Peyer's patch (tissue), 4 donors: ENCODE data around the gene HMX2. TPM values are rescaled to one million over a fixed set of nuclear protein-coding genes. Genes with fewer than 3 reads are reported as not detected.

Experiments used
- DNase-seq, 3 donors: peaks; one replicate each; pipeline ENCODE4 v3.0.0-alpha.2; 2017 to 2019
- H3K27ac ChIP-seq, 4 donors: fragments of 200-600 bp; sonication (generic); one replicate each; pipeline ENCODE4 v1.5.1; 2016 to 2019
- H3K27me3 ChIP-seq, 2 donors: fragments of 200-600 bp; sonication (generic); one replicate each; pipeline ENCODE4 v1.5.1; 2019
- H3K36me3 ChIP-seq, 3 donors: fragments of 200-600 bp; sonication (generic); one replicate each; pipeline ENCODE4 v1.5.1; 2016 to 2019
- H3K4me1 ChIP-seq, 4 donors: fragments of 200-600 bp; sonication (generic); one replicate each; pipeline ENCODE4 v1.5.1; 2016 to 2019
- H3K4me3 ChIP-seq, 4 donors: fragments of 200-600 bp; sonication (generic); 1 replicate in 3 of 4; 2 replicates in 1 of 4; pipeline ENCODE4 v1.5.1; 2016 to 2019; ENCODE audit warnings: mild to moderate bottlenecking in 1 of 4
- H3K9me3 ChIP-seq, 4 donors: fragments of 200-600 bp; sonication (generic); one replicate each; pipeline ENCODE4 v1.5.1; 2016 to 2019; ENCODE audit warnings: mild to moderate bottlenecking in 1 of 4
- CTCF ChIP-seq, 6 experiments: fragments of 450-650 bp in 4 of 6; fragments of 200-600 bp in 2 of 6; sonication (generic) in 1 of 6; IDR thresholded peaks; one replicate each; pipeline ENCODE4 v1.5.1; 2017 to 2019; ENCODE audit warnings: antibody characterized with exemption in 6 of 6, mild to moderate bottlenecking in 3 of 6, moderate library complexity in 1 of 6
- POLR2A ChIP-seq, 2 donors: fragments of 450-650 bp; IDR thresholded peaks; one replicate each; pipeline ENCODE4 v1.5.1; 2017; ENCODE audit warnings: antibody characterized with exemption in 2 of 2, mild to moderate bottlenecking in 2 of 2, moderate library complexity in 2 of 2
- total RNA-seq, 4 donors: library from RNA; depleted of rRNA; stranded (reverse); fragments of >200 nt; gene quantifications; one replicate each; pipeline ENCODE4 v1.1.0, GENCODE V29; 2016

HMX2 gene
- total RNA-seq, 4 donors from 2014 or later: 1.0 TPM; not detected in 3

GRCh38 chr10:123180101-123181090 is 32.5 kb downstream of the HMX2 start:
- no peak overlapping the region for H3K27ac ChIP-seq

DNA sequence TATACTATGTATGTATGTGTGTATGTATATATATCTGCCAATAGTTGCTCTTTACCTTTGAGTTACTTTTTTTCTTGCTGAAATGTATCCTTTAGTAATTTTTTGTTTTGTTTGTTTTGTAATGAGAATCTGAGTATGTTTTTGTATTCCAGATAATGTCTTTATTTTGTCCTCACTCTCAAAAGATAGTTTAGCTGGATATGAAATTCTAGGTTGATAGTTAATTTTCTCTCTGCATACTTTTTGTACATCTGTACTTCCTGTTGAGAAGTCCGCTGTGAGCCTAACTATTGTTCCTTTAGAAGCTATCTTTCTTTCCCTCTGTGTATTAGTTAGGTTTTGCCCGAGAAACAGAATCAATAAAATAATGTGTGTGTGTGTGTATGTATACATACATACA is 35.8 kb downstream of the HMX2 start:
- Histone ChIP-seq H3K27ac (no peak overlapping the region), H3K36me3 (no peaks in the 10 kb centered on the region), H3K4me3 (no peak overlapping the region), H3K27me3 (no peaks in the 10 kb centered on the region), H3K4me1 (no peaks in the 10 kb centered on the region), H3K9me3 (peaks cover 0 to 7% (median 0%) of the 10 kb centered on the region in 4 donors)
- DNase-seq: no peak
- TF ChIP-seq POLR2A (IDR thresholded peaks at IDR 0.05): no peak
- TF ChIP-seq CTCF (IDR thresholded peaks at IDR 0.05): no peak

More at GRCh38 chr10:123180101-123181090, 32.5 kb downstream of the HMX2 start:
- no peak for DNase-seq
- Histone ChIP-seq H3K4me1 (no peaks in the 10 kb centered on the region), H3K9me3 (peaks cover 0 to 6% (median 0%) of the 10 kb centered on the region in 4 donors), H3K4me3 (no peak overlapping the region), H3K36me3 (peaks cover 0 to 6% (median 0%) of the 10 kb centered on the region in 3 donors), H3K27me3 (no peaks in the 10 kb centered on the region)
- TF ChIP-seq CTCF (IDR thresholded peaks at IDR 0.05) (no peak), POLR2A (IDR thresholded peaks at IDR 0.05) (no peak)

GRCh38 chr10:123187781-123188180 is 39.8 kb downstream of the HMX2 start:
- no peak overlapping the region for H3K4me3 ChIP-seq
- H3K27ac ChIP-seq: no peak overlapping the region
- H3K27me3 ChIP-seq: no peaks in the 10 kb centered on the region
- H3K36me3 ChIP-seq: peaks cover 0 to 7% (median 0%) of the 10 kb centered on the region in 3 donors
- peaks cover 0 to 7% (median 0%) of the 10 kb centered on the region in 4 donors for H3K9me3 ChIP-seq
- no peak for TF ChIP-seq POLR2A (IDR thresholded peaks at IDR 0.05)
- no peak for TF ChIP-seq CTCF (IDR thresholded peaks at IDR 0.05)
- DNase-seq: no peak
- H3K4me1 ChIP-seq: no peaks in the 10 kb centered on the region

- no peaks in the 10 kb centered on the region for H3K27me3 ChIP-seq
- no peaks in the 10 kb centered on the region for H3K9me3 ChIP-seq
- TF ChIP-seq POLR2A (IDR thresholded peaks at IDR 0.05) (no peak), CTCF (IDR thresholded peaks at IDR 0.05) (no peak)
- no peak overlapping the region for H3K4me3 ChIP-seq
- no peak for DNase-seq
- H3K36me3 ChIP-seq: peaks cover 0 to 7% (median 0%) of the 10 kb centered on the region in 3 donors
- H3K4me1 ChIP-seq: no peaks in the 10 kb centered on the region
- H3K27ac ChIP-seq: no peak overlapping the region
Measured at GRCh38 chr10:123191886-123192285, 44.0 kb downstream of the HMX2 start.

DNA sequence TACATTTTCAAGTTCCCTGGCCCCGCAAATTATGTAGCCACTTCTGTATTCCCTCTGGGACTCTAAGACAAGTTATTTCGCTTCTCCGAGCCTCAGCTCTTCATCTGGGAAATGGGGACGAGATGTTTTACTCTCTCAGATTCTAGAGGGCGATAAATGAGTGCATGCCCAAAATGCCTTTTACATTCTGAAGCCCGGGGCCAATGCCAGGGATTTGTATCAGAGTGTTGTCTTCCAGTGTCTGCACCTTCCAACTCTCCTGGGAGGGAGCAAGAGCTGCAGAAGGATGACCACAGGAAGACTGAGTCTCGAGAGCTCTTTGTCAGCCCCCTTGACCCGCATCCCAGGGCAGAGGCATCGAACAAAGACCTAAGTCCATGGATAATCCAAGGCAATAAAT is 46.1 kb downstream of the HMX2 start:
- no peak for DNase-seq
- no peak overlapping the region for H3K27ac ChIP-seq
- H3K4me1 ChIP-seq: no peaks in the 10 kb centered on the region
- TF ChIP-seq CTCF (IDR thresholded peaks at IDR 0.05) (no peak), POLR2A (IDR thresholded peaks at IDR 0.05) (no peak)
- no peaks in the 10 kb centered on the region for H3K9me3 ChIP-seq
- no peak overlapping the region for H3K4me3 ChIP-seq
- H3K27me3 ChIP-seq: no peaks in the 10 kb centered on the region
- H3K36me3 ChIP-seq: peaks cover 0 to 7% (median 0%) of the 10 kb centered on the region in 3 donors

Other genes with a start within 250 kb of the HMX2 start
- gene FAM24A, start 237.5 kb upstream of the HMX2 start, total RNA-seq: not detected
- 10 to 100 TPM in 1 of 4 donors, 1 to 10 TPM in 3; 5.6 to 93.3 (median 7.5) TPM for gene C10orf88, start 193.9 kb upstream of the HMX2 start, total RNA-seq
- gene PSTK, start 167.7 kb upstream of the HMX2 start, total RNA-seq: 1 to 10 TPM in 3 of 4 donors, not detected in 1; 1.2 to 3.6 (median 3.5) TPM
- 1 to 10 TPM; 7.4 to 9.5 (median 8.1) TPM for gene IKZF5, start 139.3 kb upstream of the HMX2 start, total RNA-seq
- 10 to 100 TPM in 2 of 4 donors, 1 to 10 TPM in 2; 9.1 to 14.2 (median 10.2) TPM for gene ACADSB, start 139.1 kb upstream of the HMX2 start, total RNA-seq
- gene HMX3, start 12.2 kb upstream of the HMX2 start, total RNA-seq: 1 to 10 TPM in 2 of 4 donors, not detected in 2; 1.1 to 3.4 TPM
- gene BUB3, start 6.3 kb downstream of the HMX2 start, total RNA-seq: 100 to 1,000 TPM in 2 of 4 donors, 10 to 100 TPM in 2; 51.1 to 168 (median 102) TPM